ENCODE results near the gene FOXA3.

The FOXA3 gene

GRCh38 chr19:45873219-45873772, 9.2 kb downstream of the FOXA3 start:
- no peak for DNase-seq (ENCODE audit: low read depth)
- TF ChIP-seq CTCF (IDR thresholded peaks at IDR 0.05; ENCODE audit: control insufficient read depth, extremely low read depth, insufficient read depth): no peak
- H3K4me3 ChIP-seq (ENCODE audit: low read depth, low read length): no peak overlapping the region

DNA sequence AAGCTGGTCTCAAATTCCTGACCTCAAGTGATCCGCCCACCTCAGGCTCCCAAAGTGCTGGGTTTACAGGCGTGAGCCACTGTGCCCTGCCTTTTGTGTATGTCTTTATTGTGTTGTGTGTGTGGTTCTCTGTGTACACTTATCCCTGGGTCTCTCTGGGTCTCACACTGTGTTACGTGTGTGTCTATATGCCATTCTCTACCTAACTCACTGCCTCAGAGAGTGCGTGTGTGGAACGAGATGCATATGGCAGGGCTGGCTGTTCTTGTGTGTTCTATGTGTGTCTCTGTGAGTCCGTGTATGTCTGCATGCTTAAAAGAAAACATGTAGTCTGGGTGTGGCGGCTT, 10.5 kb downstream of the FOXA3 start:
- H3K4me3 ChIP-seq (ENCODE audit: low read depth, low read length): no peak overlapping the region
- no peak for DNase-seq (ENCODE audit: low read depth)
- TF ChIP-seq CTCF (IDR thresholded peaks at IDR 0.05; ENCODE audit: control insufficient read depth, extremely low read depth, insufficient read depth): no peak

- H3K4me3 ChIP-seq (ENCODE audit: low read depth, low read length): no peak overlapping the region
- no peak for DNase-seq (ENCODE audit: low read depth)
- TF ChIP-seq CTCF (IDR thresholded peaks at IDR 0.05; ENCODE audit: control insufficient read depth, extremely low read depth, insufficient read depth): no peak
Measured at GRCh38 chr19:45876161-45876410, 12.0 kb downstream of the FOXA3 start.

DNA sequence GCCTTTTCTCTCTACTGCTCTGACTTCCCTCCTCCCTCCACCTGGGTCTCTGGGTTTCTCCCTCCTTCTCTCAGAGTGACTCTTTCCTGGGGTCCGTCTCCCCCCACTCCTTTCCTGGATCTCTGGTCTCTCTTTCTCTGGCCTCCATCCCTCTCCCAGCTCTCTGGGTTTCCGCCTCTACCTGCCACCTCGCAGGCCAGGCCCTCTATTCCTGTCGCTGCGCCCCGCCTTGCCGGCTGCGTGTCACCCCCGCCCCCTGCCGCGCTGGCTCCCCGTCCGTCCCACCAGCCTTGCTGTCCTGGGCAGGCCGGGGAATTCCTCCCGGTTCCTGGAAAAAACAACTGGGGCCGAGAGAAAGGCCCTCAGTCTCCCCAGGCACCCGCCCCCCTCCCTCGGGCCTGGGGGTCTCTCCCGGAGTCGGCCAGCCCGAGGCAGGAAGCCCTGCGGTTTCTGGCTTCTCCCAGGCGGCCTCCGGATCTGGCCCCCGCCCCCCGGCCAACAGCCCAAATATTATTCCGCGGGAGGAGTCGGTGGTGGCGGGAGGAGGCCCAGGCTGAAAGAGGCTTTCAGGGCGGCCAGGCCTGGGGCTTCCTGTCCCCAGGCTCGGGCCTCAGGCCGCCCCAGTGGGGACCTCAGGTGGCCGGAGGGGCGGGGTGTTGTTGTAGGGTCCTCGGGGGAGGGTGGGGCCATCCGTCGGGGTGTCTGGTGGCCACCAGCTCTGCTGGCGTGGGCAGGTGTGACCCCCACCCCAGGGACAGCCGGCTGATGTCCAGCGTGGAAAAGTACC, 12.5 kb downstream of the FOXA3 start:
- TF ChIP-seq CTCF (IDR thresholded peaks at IDR 0.05; ENCODE audit: control insufficient read depth, extremely low read depth, insufficient read depth): no peak
- no peak overlapping the region for H3K4me3 ChIP-seq (ENCODE audit: low read depth, low read length)
- DNase-seq (ENCODE audit: low read depth): no peak

- no peak for TF ChIP-seq CTCF (IDR thresholded peaks at IDR 0.05; ENCODE audit: control insufficient read depth, extremely low read depth, insufficient read depth)
- no peak for DNase-seq (ENCODE audit: low read depth)
- no peak overlapping the region for H3K4me3 ChIP-seq (ENCODE audit: low read depth, low read length)
Measured at GRCh38 chr19:45878043-45878794, 14.1 kb downstream of the FOXA3 start.

DNA sequence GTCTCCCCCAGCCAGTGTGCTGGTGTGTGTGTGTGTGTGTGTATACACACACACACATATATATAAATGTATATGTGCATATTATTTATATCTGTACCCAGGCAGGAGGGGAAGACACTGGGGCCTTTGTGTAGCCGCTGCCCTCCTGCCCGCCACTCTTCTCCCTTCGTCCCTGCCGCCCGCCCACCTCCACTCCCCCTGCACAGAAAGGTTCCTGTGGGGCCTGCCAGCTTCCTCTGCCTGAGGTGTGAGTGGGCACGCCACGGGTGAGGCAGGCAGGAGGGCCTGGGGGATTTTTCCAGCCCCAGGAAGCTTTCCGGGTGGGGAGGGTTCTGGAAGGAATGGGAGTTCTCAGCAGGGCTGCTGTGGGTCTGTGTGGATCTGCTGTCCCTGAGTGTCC, 14.9 kb downstream of the FOXA3 start:
- no peak overlapping the region for H3K4me3 ChIP-seq (ENCODE audit: low read depth, low read length)
- DNase-seq (ENCODE audit: low read depth): no peak
- TF ChIP-seq CTCF (IDR thresholded peaks at IDR 0.05; ENCODE audit: control insufficient read depth, extremely low read depth, insufficient read depth): no peak
